Cardiac muscle cell (in vitro differentiated cells and primary cell): ENCODE data around the gene SEMA3A. TPM values are rescaled to one million over a fixed set of nuclear protein-coding genes. Genes with fewer than 3 reads are reported as not detected.

Experiments
- DNase-seq, 2 donors: peaks; one replicate each; pipeline versions ENCODE4 v3.0.0 to v3.0.0-alpha.2; 2010 to 2017; ENCODE audit warnings: low read depth in 1 of 2, low spot score in 1 of 2
- H3K27ac ChIP-seq: fragments of 200-600 bp; sonication (generic); 2 replicates; pipeline ENCODE4 v1.5.1; 2016
- H3K27me3 ChIP-seq: fragments of 200-600 bp; sonication (generic); 2 replicates; pipeline ENCODE4 v1.6.0; 2016; ENCODE audit warnings: control low read depth
- H3K36me3 ChIP-seq: fragments of 200-600 bp; sonication (generic); 2 replicates; pipeline ENCODE4 v1.5.1; 2016; ENCODE audit warnings: control low read depth
- H3K4me1 ChIP-seq: fragments of 200-600 bp; sonication (generic); 2 replicates; pipeline ENCODE4 v1.8.1; 2017; ENCODE audit warnings: low read depth, mild to moderate bottlenecking, mixed run types
- H3K4me3 ChIP-seq: fragments of 200-600 bp; sonication (generic); 2 replicates; pipeline ENCODE4 v1.5.1; 2016; ENCODE audit warnings: mild to moderate bottlenecking
- H3K9me3 ChIP-seq: fragments of 200-600 bp; sonication (generic); 2 replicates; pipeline ENCODE4 v1.5.1; 2017; ENCODE audit warnings: low read depth, mild to moderate bottlenecking, control low read depth
- polyA plus RNA-seq: library from polyadenylated mRNA; unstranded; fragments of >200 nt; fragmentation: Nextera tagmentation; extraction: Ambion mirVana; gene quantifications from 2 replicates; pipeline ENCODE4 v1.2.1, GENCODE V29; 2016
- total RNA-seq: library from RNA; depleted of rRNA; stranded (reverse); fragments of >200 nt; gene quantifications from 2 replicates; pipeline ENCODE4 v1.2.3, GENCODE V29; 2016
- TF ChIP-seq, protein P1 (sequence below): IDR thresholded peaks from 2 replicates; pipeline ENCODE4 v1.5.1; 2012; ENCODE audit warnings: low read depth, mild to moderate bottlenecking, low read length

The SEMA3A gene
- total and polyA plus RNA-seq, 2 experiments from 2014 or later, result 33.5 to 37.3 TPM

DNA sequence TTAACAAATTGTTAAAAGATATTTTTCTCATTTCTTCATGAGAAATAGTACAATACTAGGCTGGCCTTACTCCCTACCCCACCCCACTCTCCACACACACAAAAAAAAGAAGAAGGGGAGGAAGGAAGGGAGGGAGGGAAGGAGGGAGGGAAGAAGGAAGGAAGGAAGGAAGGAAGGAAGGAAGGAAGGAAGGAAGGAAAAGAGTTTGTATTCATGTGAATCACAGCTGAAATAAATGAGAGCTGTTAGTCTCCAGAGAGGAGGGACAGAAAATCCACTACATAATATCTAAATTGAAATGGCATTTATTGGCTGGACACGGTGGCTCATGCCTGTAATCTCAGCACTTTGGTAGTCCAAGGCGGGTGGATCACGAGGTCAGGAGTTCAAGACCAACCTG is 57.8 kb downstream of the SEMA3A start:
- Histone ChIP-seq H3K36me3 (peaks cover 9% of the 10 kb centered on the region), H3K27me3 (no peaks in the 10 kb centered on the region), H3K9me3 (no peaks in the 10 kb centered on the region), H3K4me3 (no peak overlapping the region), H3K27ac (no peak overlapping the region), H3K4me1 (no peaks in the 10 kb centered on the region)
- TF ChIP-seq, protein P1, sequence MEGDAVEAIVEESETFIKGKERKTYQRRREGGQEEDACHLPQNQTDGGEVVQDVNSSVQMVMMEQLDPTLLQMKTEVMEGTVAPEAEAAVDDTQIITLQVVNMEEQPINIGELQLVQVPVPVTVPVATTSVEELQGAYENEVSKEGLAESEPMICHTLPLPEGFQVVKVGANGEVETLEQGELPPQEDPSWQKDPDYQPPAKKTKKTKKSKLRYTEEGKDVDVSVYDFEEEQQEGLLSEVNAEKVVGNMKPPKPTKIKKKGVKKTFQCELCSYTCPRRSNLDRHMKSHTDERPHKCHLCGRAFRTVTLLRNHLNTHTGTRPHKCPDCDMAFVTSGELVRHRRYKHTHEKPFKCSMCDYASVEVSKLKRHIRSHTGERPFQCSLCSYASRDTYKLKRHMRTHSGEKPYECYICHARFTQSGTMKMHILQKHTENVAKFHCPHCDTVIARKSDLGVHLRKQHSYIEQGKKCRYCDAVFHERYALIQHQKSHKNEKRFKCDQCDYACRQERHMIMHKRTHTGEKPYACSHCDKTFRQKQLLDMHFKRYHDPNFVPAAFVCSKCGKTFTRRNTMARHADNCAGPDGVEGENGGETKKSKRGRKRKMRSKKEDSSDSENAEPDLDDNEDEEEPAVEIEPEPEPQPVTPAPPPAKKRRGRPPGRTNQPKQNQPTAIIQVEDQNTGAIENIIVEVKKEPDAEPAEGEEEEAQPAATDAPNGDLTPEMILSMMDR, result no peak
- no peak for DNase-seq

DNA sequence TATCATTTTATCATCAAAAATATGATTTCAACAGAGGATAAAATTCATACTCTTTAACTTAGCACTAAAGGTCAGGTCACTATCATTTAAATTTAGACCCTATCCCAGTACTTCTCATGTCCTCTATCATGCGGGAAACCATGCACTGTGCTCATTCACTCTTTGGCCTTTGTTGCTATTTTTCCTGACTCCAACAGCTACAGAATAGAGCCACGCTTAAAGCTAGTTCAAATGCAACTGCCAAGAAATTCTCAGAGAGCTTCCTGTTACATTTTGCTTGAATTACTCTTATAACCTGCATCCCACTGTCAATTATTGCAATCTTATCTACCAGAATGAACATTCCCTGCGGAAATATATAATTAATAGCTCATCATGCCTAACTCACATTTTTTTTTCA is 58.3 kb downstream of the SEMA3A start:
- H3K4me1 ChIP-seq, result no peaks in the 10 kb centered on the region
- peaks cover 9% of the 10 kb centered on the region for H3K36me3 ChIP-seq
- H3K27me3 ChIP-seq, result no peaks in the 10 kb centered on the region
- TF ChIP-seq, protein P1, result no peak
- no peak for DNase-seq
- H3K27ac ChIP-seq, result no peak overlapping the region
- no peak overlapping the region for H3K4me3 ChIP-seq
- no peaks in the 10 kb centered on the region for H3K9me3 ChIP-seq

GRCh38 chr7:84134169-84134568 is 60.4 kb downstream of the SEMA3A start:
- no peaks in the 10 kb centered on the region for H3K27me3 ChIP-seq

GRCh38 chr7:84125654-84126053 is 68.9 kb downstream of the SEMA3A start:
- H3K27me3 ChIP-seq, result no peaks in the 10 kb centered on the region
- peaks cover 7% of the 10 kb centered on the region for H3K36me3 ChIP-seq
- peaks cover 9% of the 10 kb centered on the region for H3K4me1 ChIP-seq
- DNase-seq, result no peak
- no peak overlapping the region for H3K27ac ChIP-seq
- TF ChIP-seq, protein P1, result no peak
- H3K4me3 ChIP-seq, result no peak overlapping the region
- H3K9me3 ChIP-seq, result no peaks in the 10 kb centered on the region

More at GRCh38 chr7:84134169-84134568, 60.4 kb downstream of the SEMA3A start:
- Histone ChIP-seq H3K4me1 (no peaks in the 10 kb centered on the region), H3K9me3 (no peaks in the 10 kb centered on the region), H3K4me3 (no peak overlapping the region), H3K27ac (no peak overlapping the region), H3K36me3 (peaks cover 13% of the 10 kb centered on the region)
- DNase-seq, result no peak
- TF ChIP-seq, protein P1, result no peak

DNA sequence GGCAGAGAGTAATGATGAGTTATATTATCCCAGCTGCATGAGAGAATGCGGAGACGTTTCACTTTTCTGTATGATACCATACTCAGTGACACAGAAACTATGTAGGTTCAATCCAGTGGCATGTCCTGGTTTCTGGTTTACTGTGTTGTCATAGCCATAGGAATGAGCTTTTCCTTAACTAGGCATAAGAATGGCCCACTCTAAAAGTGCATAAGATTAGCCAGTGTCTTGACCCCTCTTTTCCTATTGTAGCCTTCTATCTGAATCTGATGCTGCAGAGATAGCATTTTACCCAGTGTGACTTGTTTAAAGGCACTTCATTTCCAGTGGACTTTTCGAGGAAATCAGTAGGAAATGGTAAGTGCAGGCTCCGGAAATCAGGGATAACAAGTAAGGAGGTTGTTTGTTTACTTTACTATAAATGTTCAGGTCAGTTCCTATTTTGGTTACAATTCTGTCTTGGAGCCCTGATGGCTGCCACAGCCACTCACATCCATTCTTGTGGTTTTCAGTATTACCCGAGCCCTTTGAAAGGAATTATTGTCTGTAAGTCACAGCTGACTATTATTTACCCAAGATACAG is 70.5 kb downstream of the SEMA3A start:
- Histone ChIP-seq H3K27me3 (no peaks in the 10 kb centered on the region), H3K4me3 (no peak overlapping the region), H3K9me3 (no peaks in the 10 kb centered on the region), H3K27ac (peak overlapping the region; percentile 86), H3K36me3 (peaks cover 7% of the 10 kb centered on the region), H3K4me1 (peaks cover 9% of the 10 kb centered on the region)
- peak in 1 of 2 donors; percentile 11 for DNase-seq
- TF ChIP-seq, protein P1, result no peak
